Mesenchymal stem cell (in vitro differentiated cells and primary cell): ENCODE data around the gene DYNC1I1.

Experiments used
- DNase-seq: peaks from one replicate; pipeline ENCODE4 v3.0.0-alpha.2; 2013
- H2AFZ ChIP-seq: one replicate; pipeline ENCODE4 v1.6.1; 2013; ENCODE audit warnings: low read depth, mild to moderate bottlenecking, control low read depth, inconsistent platforms, low read length, moderate library complexity
- H2AK5ac ChIP-seq: 2 replicates; pipeline ENCODE4 v1.6.1; 2013; ENCODE audit warnings: low read length, moderate library complexity, mild to moderate bottlenecking, inconsistent platforms; ENCODE audit not compliant: severe bottlenecking
- H2BK120ac ChIP-seq: one replicate; pipeline ENCODE4 v1.6.1; 2013; ENCODE audit warnings: low read depth, mild to moderate bottlenecking, inconsistent platforms, low read length, moderate library complexity
- H2BK12ac ChIP-seq, 2 experiments: one replicate each; pipeline ENCODE4 v1.6.1; 2013; ENCODE audit warnings: inconsistent platforms in 2 of 2, low read length in 2 of 2, mild to moderate bottlenecking in 2 of 2, moderate library complexity in 2 of 2, control low read depth in 1 of 2
- H2BK15ac ChIP-seq: one replicate; pipeline ENCODE4 v1.6.1; 2013; ENCODE audit warnings: mild to moderate bottlenecking, low read depth, inconsistent platforms; ENCODE audit not compliant: poor library complexity, severe bottlenecking
- H2BK5ac ChIP-seq: 2 replicates; pipeline ENCODE4 v1.6.1; 2013; ENCODE audit warnings: low read depth, mild to moderate bottlenecking, low read length, control low read depth, inconsistent platforms; ENCODE audit not compliant: poor library complexity, severe bottlenecking
- H3K14ac ChIP-seq, 2 experiments: one replicate each; pipeline ENCODE4 v1.6.1; 2013; ENCODE audit warnings: inconsistent platforms in 2 of 2, low read length in 2 of 2, control low read depth in 1 of 2, mild to moderate bottlenecking in 1 of 2, moderate library complexity in 1 of 2
- H3K18ac ChIP-seq, 2 experiments: one replicate each; pipeline ENCODE4 v1.6.1; 2013; ENCODE audit warnings: inconsistent platforms in 2 of 2, low read length in 2 of 2, control low read depth in 1 of 2, low read depth in 1 of 2, mild to moderate bottlenecking in 1 of 2
- H3K23ac ChIP-seq, 2 experiments: one replicate each; pipeline ENCODE4 v1.6.1; 2013; ENCODE audit warnings: inconsistent platforms in 2 of 2, low read length in 2 of 2, mild to moderate bottlenecking in 2 of 2, moderate library complexity in 2 of 2, control low read depth in 1 of 2
- H3K27ac ChIP-seq: 2 replicates; pipeline ENCODE4 v1.5.1; 2013; ENCODE audit warnings: mild to moderate bottlenecking, moderate library complexity, low read length, control low read depth, inconsistent platforms; ENCODE audit not compliant: poor library complexity, severe bottlenecking
- H3K27me3 ChIP-seq, 2 experiments: 2 replicates each; pipeline versions ENCODE4 v1.6.1 to v1.7.0; 2013; ENCODE audit warnings: low read length in 2 of 2, mild to moderate bottlenecking in 2 of 2, moderate library complexity in 2 of 2, control low read depth in 1 of 2, inconsistent platforms in 1 of 2; ENCODE audit not compliant: control insufficient read depth in 1 of 2, insufficient read depth in 1 of 2
- H3K36me3 ChIP-seq, 2 experiments: 2 replicates each; pipeline versions ENCODE4 v1.6.1 to v1.7.0; 2013; ENCODE audit warnings: low read length in 2 of 2, control low read depth in 1 of 2, inconsistent platforms in 1 of 2, low read depth in 1 of 2, mild to moderate bottlenecking in 1 of 2; ENCODE audit not compliant: insufficient read depth in 2 of 2, control insufficient read depth in 1 of 2
- H3K4ac ChIP-seq, 2 experiments: one replicate each; pipeline ENCODE4 v1.6.1; 2013; ENCODE audit warnings: inconsistent platforms in 2 of 2, low read length in 2 of 2, mild to moderate bottlenecking in 2 of 2, moderate library complexity in 2 of 2, control low read depth in 1 of 2, low read depth in 1 of 2
- H3K4me1 ChIP-seq: 2 replicates; pipeline ENCODE4 v1.6.1; 2013; ENCODE audit warnings: low read depth, low read length, control low read depth; ENCODE audit not compliant: control insufficient read depth, insufficient read depth
- H3K4me2 ChIP-seq: 2 replicates; pipeline ENCODE4 v1.6.1; 2013; ENCODE audit warnings: low read length, mild to moderate bottlenecking, inconsistent platforms; ENCODE audit not compliant: poor library complexity, severe bottlenecking
- H3K4me3 ChIP-seq, 2 experiments: 2 replicates each; pipeline versions ENCODE4 v1.5.1 to v1.7.0; 2013; ENCODE audit warnings: low read length in 2 of 2, mild to moderate bottlenecking in 2 of 2, control low read depth in 1 of 2, low read depth in 1 of 2; ENCODE audit not compliant: insufficient read depth in 1 of 2
- H3K79me1 ChIP-seq: replicated peaks from 2 replicates; pipeline ENCODE4 v1.6.1; 2013; ENCODE audit warnings: mild to moderate bottlenecking, control low read depth, low read length, inconsistent platforms; ENCODE audit not compliant: poor library complexity, severe bottlenecking
- H3K9ac ChIP-seq: 2 replicates; pipeline ENCODE4 v1.7.0; 2013; ENCODE audit warnings: mild to moderate bottlenecking, low read length, moderate library complexity
- H3K9me3 ChIP-seq: 2 replicates; pipeline ENCODE4 v1.7.0; 2013; ENCODE audit warnings: mild to moderate bottlenecking, low read length; ENCODE audit not compliant: control insufficient read depth
- H4K8ac ChIP-seq: one replicate; pipeline ENCODE4 v1.6.1; 2013; ENCODE audit warnings: inconsistent platforms, mild to moderate bottlenecking, low read length, moderate library complexity
- H4K91ac ChIP-seq: one replicate; pipeline ENCODE4 v1.6.1; 2013; ENCODE audit warnings: mild to moderate bottlenecking, low read length, inconsistent platforms
- WGBS: methylation state at CpG from one replicate; pipeline ENCODE4 v1.1.7; 2013; ENCODE audit warnings: mixed read lengths; 5-methylcytosine and 5-hydroxymethylcytosine counted together

Gene DYNC1I1

DNA sequence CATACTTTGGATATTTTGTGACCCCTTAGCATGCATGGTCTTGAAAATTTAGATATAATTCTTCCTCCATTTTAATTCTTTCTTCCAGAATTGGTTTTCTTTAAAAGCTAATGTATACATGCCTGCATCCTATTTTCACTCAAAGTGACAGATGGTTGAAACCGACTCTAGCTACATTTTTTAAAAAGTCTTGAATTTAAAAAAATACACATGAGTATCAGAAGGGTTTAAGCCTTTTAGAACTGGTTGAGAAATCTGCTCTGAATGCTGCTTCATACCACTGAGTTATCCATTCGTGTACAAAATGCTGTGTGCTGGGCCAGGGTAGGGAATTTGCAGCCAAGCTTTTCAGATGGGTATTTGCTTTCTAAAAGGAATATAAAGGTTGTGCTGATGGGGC lies 16.5 kb downstream of the DYNC1I1 start:
- Histone ChIP-seq H3K4me1 (no peaks in the 10 kb centered on the region), H3K4me3 (no peak overlapping the region), H4K91ac (no peak overlapping the region), H3K9me3 (no peaks in the 10 kb centered on the region), H3K4me2 (no peak overlapping the region), H3K27ac (no peak overlapping the region), H3K27me3 (peaks cover 3 to 8% of the 10 kb centered on the region in 2 experiments), H3K18ac (no peak overlapping the region), H3K14ac (no peak overlapping the region), H2BK12ac (no peak overlapping the region), H4K8ac (no peak overlapping the region), H2BK120ac (no peak overlapping the region), H3K4ac (no peak overlapping the region), H2AFZ (no peak overlapping the region), H2BK5ac (no peak overlapping the region), H2AK5ac (no peak overlapping the region), H3K9ac (no peak overlapping the region), H3K23ac (no peak overlapping the region), H3K36me3 (no peaks in the 10 kb centered on the region), H3K79me1 (no peaks in the 10 kb centered on the region), H2BK15ac (no peak overlapping the region)
- 65% methylated on average over 1 of the region's 2 CpGs for WGBS
- DNase-seq = no peak

DNA sequence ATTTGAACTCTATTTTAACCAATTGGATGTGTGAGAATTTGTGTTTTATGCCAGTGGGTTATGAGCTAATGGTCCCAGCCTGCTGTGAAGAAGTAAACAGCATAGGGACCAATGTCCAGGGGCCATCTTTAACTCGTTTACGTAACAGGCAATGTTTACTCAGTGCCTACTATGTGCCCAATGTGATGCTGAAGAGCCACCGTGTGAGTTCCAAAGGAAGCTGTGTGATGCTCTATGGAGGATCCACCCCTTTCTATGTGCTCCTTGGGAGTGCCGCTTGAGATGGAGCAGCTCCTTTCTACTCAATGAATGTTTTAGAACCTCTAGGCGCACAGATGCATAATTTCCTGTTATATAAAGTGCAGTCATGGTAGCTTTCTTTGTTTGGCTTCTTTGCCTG lies 21.3 kb downstream of the DYNC1I1 start:
- Histone ChIP-seq H3K9ac (no peak overlapping the region), H2BK15ac (no peak overlapping the region), H3K14ac (no peak overlapping the region), H4K8ac (no peak overlapping the region), H3K27ac (no peak overlapping the region), H2AFZ (no peak overlapping the region), H3K36me3 (no peaks in the 10 kb centered on the region), H3K9me3 (no peaks in the 10 kb centered on the region), H3K18ac (no peak overlapping the region), H3K4me3 (no peak overlapping the region), H3K23ac (no peak overlapping the region), H2BK5ac (no peak overlapping the region), H4K91ac (no peak overlapping the region), H3K4me1 (no peaks in the 10 kb centered on the region), H2BK12ac (no peak overlapping the region), H2AK5ac (no peak overlapping the region), H3K4ac (no peak overlapping the region), H3K27me3 (no peaks in the 10 kb centered on the region), H3K79me1 (no peaks in the 10 kb centered on the region), H2BK120ac (no peak overlapping the region), H3K4me2 (no peak overlapping the region)
- 90% methylated on average over 5 of the region's 5 CpGs for WGBS
- DNase-seq = no peak

DNA sequence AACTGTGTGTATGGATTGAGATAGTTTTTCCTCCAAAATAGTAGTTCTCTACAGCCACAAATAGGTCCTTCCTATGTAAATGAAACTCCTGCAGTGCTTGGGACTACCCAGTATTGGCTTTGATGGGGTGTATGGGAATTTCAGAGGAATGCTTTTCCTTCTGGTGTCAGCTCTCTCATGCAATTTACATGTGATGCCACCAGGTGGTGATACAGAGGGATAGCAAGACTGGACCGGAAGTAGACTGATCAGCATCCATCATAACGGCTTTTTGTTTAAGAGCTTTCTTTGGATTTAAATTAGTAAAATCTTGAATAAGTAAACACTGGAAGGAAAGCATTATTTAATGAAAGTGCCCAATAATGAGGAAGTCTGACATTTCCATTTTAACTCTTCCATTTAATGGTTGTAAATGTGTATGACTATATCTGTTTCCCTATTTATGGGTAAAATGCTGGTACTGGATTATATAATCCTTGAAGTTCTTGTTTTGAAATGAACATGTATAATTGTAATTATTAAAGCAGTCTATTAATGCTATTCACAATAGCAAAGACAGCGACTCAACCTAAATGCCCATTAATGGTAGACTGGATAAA lies 22.7 kb downstream of the DYNC1I1 start:
- 94% methylated on average over 3 of the region's 3 CpGs for WGBS
- H3K4me3 ChIP-seq = no peak overlapping the region
- DNase-seq = peak; percentile 19
- H3K4me2 ChIP-seq = no peak overlapping the region
- H2BK5ac ChIP-seq = no peak overlapping the region
- no peaks in the 10 kb centered on the region for H3K9me3 ChIP-seq
- H3K9ac ChIP-seq = no peak overlapping the region
- no peak overlapping the region for H4K8ac ChIP-seq
- no peak overlapping the region for H2AK5ac ChIP-seq
- H3K4ac ChIP-seq = no peak overlapping the region
- H3K14ac ChIP-seq = no peak overlapping the region
- H3K36me3 ChIP-seq = no peaks in the 10 kb centered on the region
- no peak overlapping the region for H3K23ac ChIP-seq
- H3K79me1 ChIP-seq = no peaks in the 10 kb centered on the region
- H3K27me3 ChIP-seq = peaks cover 0 to 4% of the 10 kb centered on the region in 2 experiments
- H2BK12ac ChIP-seq = no peak overlapping the region
- no peak overlapping the region for H3K18ac ChIP-seq
- no peak overlapping the region for H2AFZ ChIP-seq
- no peak overlapping the region for H2BK15ac ChIP-seq
- no peak overlapping the region for H3K27ac ChIP-seq
- H2BK120ac ChIP-seq = no peak overlapping the region
- no peak overlapping the region for H4K91ac ChIP-seq
- H3K4me1 ChIP-seq = no peaks in the 10 kb centered on the region

DNA sequence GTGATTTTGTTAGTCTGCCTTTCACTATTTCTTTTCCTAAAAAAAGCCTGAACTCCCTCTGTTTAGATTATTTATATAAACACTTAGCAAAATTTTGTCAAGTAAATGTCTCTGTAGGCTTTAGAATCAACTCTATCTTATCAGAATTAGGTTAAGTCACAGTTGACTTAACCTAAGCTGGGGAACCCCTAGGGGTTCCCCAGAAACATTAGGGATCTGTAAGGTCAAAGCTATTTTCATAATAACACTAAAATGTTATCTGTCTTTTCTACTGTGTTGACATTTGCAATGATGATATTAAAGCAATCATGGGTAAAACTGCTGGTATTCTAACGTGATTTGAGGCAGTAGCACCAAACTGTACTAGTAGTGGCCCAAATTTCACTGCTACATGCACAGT lies 24.3 kb downstream of the DYNC1I1 start:
- H3K4ac ChIP-seq = no peak overlapping the region
- H3K27me3 ChIP-seq = peaks cover 0 to 7% of the 10 kb centered on the region in 2 experiments
- H3K23ac ChIP-seq = no peak overlapping the region
- no peak overlapping the region for H3K14ac ChIP-seq
- no peak overlapping the region for H2BK12ac ChIP-seq
- H3K79me1 ChIP-seq = no peaks in the 10 kb centered on the region
- H2AK5ac ChIP-seq = no peak overlapping the region
- DNase-seq = no peak
- H3K9me3 ChIP-seq = no peaks in the 10 kb centered on the region
- no peak overlapping the region for H3K4me2 ChIP-seq
- no peak overlapping the region for H4K91ac ChIP-seq
- no peak overlapping the region for H3K4me3 ChIP-seq
- H2BK120ac ChIP-seq = no peak overlapping the region
- no peak overlapping the region for H2BK5ac ChIP-seq
- no peaks in the 10 kb centered on the region for H3K4me1 ChIP-seq
- no peak overlapping the region for H2BK15ac ChIP-seq
- WGBS = 100% methylated on average over 1 of the region's 1 CpG
- H3K9ac ChIP-seq = no peak overlapping the region
- H4K8ac ChIP-seq = no peak overlapping the region
- H3K27ac ChIP-seq = no peak overlapping the region
- H3K18ac ChIP-seq = no peak overlapping the region
- no peaks in the 10 kb centered on the region for H3K36me3 ChIP-seq
- H2AFZ ChIP-seq = no peak overlapping the region
